WTC11 (cell line): ENCODE measurements around the gene CD300H. TPM values are rescaled to one million over a fixed set of nuclear protein-coding genes. Genes with fewer than 3 reads are reported as not detected.

Experiments
- ATAC-seq: fragments of 200-7000 bp; cut with Tn5 transposase; 2 replicates; pipeline ENCODE4 v1.10.0; 2021; ENCODE audit warnings: mild to moderate bottlenecking, moderate library complexity
- CTCF ChIA-PET: fragments of 300-600 bp; sonication (Branson Sonifier 250); formaldehyde crosslinking; loops from one replicate; lab custom pipeline; 2021; ENCODE audit warnings: antibody characterized with exemption; lab: Charles Lee
- POLR2A ChIA-PET: fragments of 350-600 bp; sonication (Branson Sonifier 250); formaldehyde crosslinking; loops from one replicate; lab custom pipeline; 2021; ENCODE audit warnings: antibody characterized with exemption; lab: Charles Lee
- DNase-seq: peaks from one replicate; pipeline ENCODE4 v3.0.0; 2021; ENCODE audit warnings: low spot score
- H3K27ac Mint-ChIP-seq: 2 replicates; pipeline ENCODE4 v1.8.0; 2021; ENCODE audit warnings: mixed read lengths
- H3K27me3 Mint-ChIP-seq: 2 replicates; pipeline ENCODE4 v1.8.0; 2021; ENCODE audit warnings: low read depth, mild to moderate bottlenecking, moderate library complexity, mixed read lengths
- H3K36me3 Mint-ChIP-seq: 2 replicates; pipeline ENCODE4 v1.8.0; 2021; ENCODE audit warnings: mixed read lengths
- H3K4me1 Mint-ChIP-seq: 2 replicates; pipeline ENCODE4 v1.8.0; 2022; ENCODE audit warnings: mixed read lengths
- H3K4me3 Mint-ChIP-seq: 2 replicates; pipeline ENCODE4 v1.8.0; 2021; ENCODE audit warnings: mild to moderate bottlenecking, moderate library complexity, mixed read lengths
- H3K9me3 Mint-ChIP-seq: 2 replicates; pipeline ENCODE4 v1.8.0; 2021; ENCODE audit warnings: mixed read lengths
- CREB1 ChIP-seq: sonication (generic); formaldehyde crosslinking; IDR thresholded peaks from 2 replicates; pipeline ENCODE4 v1.8.0; 2023; ENCODE audit warnings: mild to moderate bottlenecking, missing genetic modification reagents
- ETV6 ChIP-seq: sonication (generic); formaldehyde crosslinking; IDR thresholded peaks from 2 replicates; pipeline ENCODE4 v1.8.1; 2022; ENCODE audit warnings: mild to moderate bottlenecking, missing genetic modification reagents
- FOXJ3 ChIP-seq: sonication (generic); formaldehyde crosslinking; IDR thresholded peaks from 2 replicates; pipeline ENCODE4 v1.9.0; 2021; ENCODE audit warnings: missing genetic modification reagents, mild to moderate bottlenecking, borderline replicate concordance
- FOXK1 ChIP-seq: sonication (generic); formaldehyde crosslinking; IDR thresholded peaks from 2 replicates; pipeline ENCODE4 v1.8.0; 2022; ENCODE audit warnings: mild to moderate bottlenecking, moderate library complexity, missing genetic modification reagents
- HMGA2 ChIP-seq: fragments of 250-450 bp; sonication (Bioruptor Pico); IDR thresholded peaks from 2 replicates; pipeline ENCODE4 v1.4.0; 2021; ENCODE audit warnings: mild to moderate bottlenecking, moderate library complexity
- HMGXB4 ChIP-seq: sonication (generic); formaldehyde crosslinking; IDR thresholded peaks from 2 replicates; pipeline ENCODE4 v1.8.1; 2023; ENCODE audit warnings: mild to moderate bottlenecking, moderate library complexity, missing genetic modification reagents
- MYBL2 ChIP-seq: sonication (generic); formaldehyde crosslinking; IDR thresholded peaks from 2 replicates; pipeline ENCODE4 v1.8.1; 2023; ENCODE audit warnings: mild to moderate bottlenecking, moderate library complexity, missing genetic modification reagents
- OVOL2 ChIP-seq: fragments of 250-450 bp; sonication (Bioruptor Pico); IDR thresholded peaks from 2 replicates; pipeline ENCODE4 v1.9.0; 2021; ENCODE audit warnings: mild to moderate bottlenecking, borderline replicate concordance
- USF1 ChIP-seq: sonication (generic); formaldehyde crosslinking; IDR thresholded peaks from 2 replicates; pipeline ENCODE4 v1.8.0; 2022; ENCODE audit warnings: mild to moderate bottlenecking, missing genetic modification reagents
- ZNF232 ChIP-seq: sonication (generic); formaldehyde crosslinking; IDR thresholded peaks from 2 replicates; pipeline ENCODE4 v1.8.0; 2022; ENCODE audit warnings: mild to moderate bottlenecking, missing genetic modification reagents
- ZNF396 ChIP-seq: fragments of 250-450 bp; sonication (Bioruptor Pico); IDR thresholded peaks from 2 replicates; pipeline ENCODE4 v1.8.0; 2021; ENCODE audit warnings: mild to moderate bottlenecking, moderate library complexity, borderline replicate concordance
- ZNF423 ChIP-seq: fragments of 250-450 bp; sonication (Bioruptor Pico); IDR thresholded peaks from 2 replicates; pipeline ENCODE4 v2.1.2; 2022; ENCODE audit warnings: mild to moderate bottlenecking, moderate library complexity
- total RNA-seq: library from RNA; stranded (reverse); gene quantifications from 3 replicates; pipeline ENCODE4 v1.2.3, GENCODE V29; 2021
- TF ChIP-seq, protein P1 (sequence below): sonication (generic); formaldehyde crosslinking; IDR thresholded peaks from 2 replicates; pipeline ENCODE4 v1.8.1; 2023; ENCODE audit warnings: mild to moderate bottlenecking, missing genetic modification reagents, moderate library complexity
- TF ChIP-seq, protein P2 (sequence below): sonication (generic); formaldehyde crosslinking; conservative IDR thresholded peaks from 2 replicates; pipeline ENCODE4 v1.8.1; 2022; ENCODE audit warnings: mild to moderate bottlenecking, missing genetic modification reagents
- TF ChIP-seq, protein P3 (sequence below): sonication (generic); formaldehyde crosslinking; IDR thresholded peaks from 2 replicates; pipeline ENCODE4 v1.8.0; 2023; ENCODE audit warnings: missing genetic modification reagents
- TF ChIP-seq, protein P4 (sequence below): sonication (generic); formaldehyde crosslinking; IDR thresholded peaks from 2 replicates; pipeline ENCODE4 v1.8.1; 2022; ENCODE audit warnings: missing genetic modification reagents, borderline replicate concordance
- TF ChIP-seq, protein P5 (sequence below): sonication (generic); formaldehyde crosslinking; IDR thresholded peaks from 2 replicates; pipeline ENCODE4 v1.8.0; 2022; ENCODE audit warnings: missing genetic modification reagents
- TF ChIP-seq, protein P6 (sequence below): sonication (generic); formaldehyde crosslinking; IDR thresholded peaks from 2 replicates; pipeline ENCODE4 v1.8.0; 2022; ENCODE audit warnings: mild to moderate bottlenecking, missing genetic modification reagents

CD300H gene
- total RNA-seq, 1 experiment from 2014 or later: not detected

DNA sequence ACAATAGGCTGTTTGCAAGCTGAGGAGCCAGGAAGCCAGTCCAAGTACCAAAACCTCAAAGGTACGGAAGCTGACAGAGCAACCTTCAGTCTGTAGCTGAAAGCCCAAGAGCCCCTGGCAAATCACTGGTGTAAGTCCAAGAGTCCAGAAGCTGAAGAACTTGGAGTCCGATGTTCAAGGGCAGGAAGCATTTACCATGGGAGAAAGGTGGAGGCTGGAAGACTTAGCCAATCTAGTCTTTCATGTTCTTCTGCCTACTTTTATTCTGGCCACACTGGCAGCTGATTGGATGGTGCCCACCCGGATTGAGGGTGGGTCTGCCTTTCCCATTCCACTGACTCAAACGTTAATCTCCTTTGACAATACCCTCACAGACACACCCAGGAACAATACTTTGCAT lies 51.4 kb downstream of the CD300H start (continued):
- TF ChIP-seq HMGA2 (CRISPR knock-in tag): no peak
- TF ChIP-seq, protein P1, sequence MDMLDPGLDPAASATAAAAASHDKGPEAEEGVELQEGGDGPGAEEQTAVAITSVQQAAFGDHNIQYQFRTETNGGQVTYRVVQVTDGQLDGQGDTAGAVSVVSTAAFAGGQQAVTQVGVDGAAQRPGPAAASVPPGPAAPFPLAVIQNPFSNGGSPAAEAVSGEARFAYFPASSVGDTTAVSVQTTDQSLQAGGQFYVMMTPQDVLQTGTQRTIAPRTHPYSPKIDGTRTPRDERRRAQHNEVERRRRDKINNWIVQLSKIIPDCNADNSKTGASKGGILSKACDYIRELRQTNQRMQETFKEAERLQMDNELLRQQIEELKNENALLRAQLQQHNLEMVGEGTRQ (CRISPR knock-in tag): no peak
- TF ChIP-seq, all 79 proteins: peak for 0

DNA sequence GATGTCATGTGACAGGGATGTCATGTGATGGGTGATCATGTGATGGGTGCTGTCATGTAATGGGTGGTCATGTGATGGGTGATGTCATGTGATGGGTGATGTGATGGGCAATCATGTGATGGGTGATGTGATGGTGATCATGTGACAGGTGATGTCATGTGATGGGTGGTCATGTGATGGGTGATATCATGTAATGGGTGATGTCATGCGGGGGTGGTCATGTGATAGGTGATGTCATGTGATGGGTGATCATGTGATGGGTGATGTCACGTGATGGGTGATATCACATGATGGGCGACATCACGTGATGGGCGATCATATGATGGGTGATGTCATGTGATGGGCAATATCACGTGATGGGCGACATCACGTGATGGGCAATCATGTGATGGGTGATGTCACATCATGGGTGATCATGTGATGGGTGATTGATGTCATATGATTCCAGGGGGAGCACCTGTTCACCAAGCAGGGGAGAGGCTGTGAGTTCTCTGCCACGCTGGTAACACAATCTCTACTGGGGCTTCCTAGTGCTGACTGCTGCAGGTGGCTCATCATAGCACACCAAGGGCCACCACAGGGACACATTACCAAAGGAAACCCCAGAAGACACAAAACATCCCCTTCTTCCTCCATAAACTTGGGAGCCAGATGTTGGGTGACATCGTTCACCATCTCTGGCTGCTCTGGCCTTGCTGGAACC lies 52.5 kb downstream of the CD300H start:
- no peak for ATAC-seq
- TF ChIP-seq, protein P2, sequence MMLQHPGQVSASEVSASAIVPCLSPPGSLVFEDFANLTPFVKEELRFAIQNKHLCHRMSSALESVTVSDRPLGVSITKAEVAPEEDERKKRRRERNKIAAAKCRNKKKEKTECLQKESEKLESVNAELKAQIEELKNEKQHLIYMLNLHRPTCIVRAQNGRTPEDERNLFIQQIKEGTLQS (CRISPR knock-in tag): peak; percentile 79; the same call in 1 of the 2 replicates
- TF ChIP-seq, protein P3, sequence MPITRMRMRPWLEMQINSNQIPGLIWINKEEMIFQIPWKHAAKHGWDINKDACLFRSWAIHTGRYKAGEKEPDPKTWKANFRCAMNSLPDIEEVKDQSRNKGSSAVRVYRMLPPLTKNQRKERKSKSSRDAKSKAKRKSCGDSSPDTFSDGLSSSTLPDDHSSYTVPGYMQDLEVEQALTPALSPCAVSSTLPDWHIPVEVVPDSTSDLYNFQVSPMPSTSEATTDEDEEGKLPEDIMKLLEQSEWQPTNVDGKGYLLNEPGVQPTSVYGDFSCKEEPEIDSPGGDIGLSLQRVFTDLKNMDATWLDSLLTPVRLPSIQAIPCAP: no peak
- TF ChIP-seq FOXJ3 (CRISPR knock-in tag): no peak
- no peak for TF ChIP-seq CREB1 (CRISPR knock-in tag)
- TF ChIP-seq ZNF232 (CRISPR knock-in tag): no peak
- TF ChIP-seq, protein P4, sequence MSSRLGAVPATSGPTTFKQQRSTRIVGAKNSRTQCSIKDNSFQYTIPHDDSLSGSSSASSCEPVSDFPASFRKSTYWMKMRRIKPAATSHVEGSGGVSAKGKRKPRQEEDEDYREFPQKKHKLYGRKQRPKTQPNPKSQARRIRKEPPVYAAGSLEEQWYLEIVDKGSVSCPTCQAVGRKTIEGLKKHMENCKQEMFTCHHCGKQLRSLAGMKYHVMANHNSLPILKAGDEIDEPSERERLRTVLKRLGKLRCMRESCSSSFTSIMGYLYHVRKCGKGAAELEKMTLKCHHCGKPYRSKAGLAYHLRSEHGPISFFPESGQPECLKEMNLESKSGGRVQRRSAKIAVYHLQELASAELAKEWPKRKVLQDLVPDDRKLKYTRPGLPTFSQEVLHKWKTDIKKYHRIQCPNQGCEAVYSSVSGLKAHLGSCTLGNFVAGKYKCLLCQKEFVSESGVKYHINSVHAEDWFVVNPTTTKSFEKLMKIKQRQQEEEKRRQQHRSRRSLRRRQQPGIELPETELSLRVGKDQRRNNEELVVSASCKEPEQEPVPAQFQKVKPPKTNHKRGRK (CRISPR knock-in tag): no peak
- TF ChIP-seq, protein P1 (CRISPR knock-in tag): peak; percentile 85
- TF ChIP-seq USF1 (CRISPR knock-in tag): peak; percentile 82
- TF ChIP-seq FOXK1 (CRISPR knock-in tag): 0 out of 2 replicates have a peak, but pooled peaks have one; percentile 10
- TF ChIP-seq ETV6: no peak
- TF ChIP-seq ZNF396: no peak
- TF ChIP-seq HMGXB4 (CRISPR knock-in tag): no peak
- Mint-ChIP-seq H3K27me3 (peaks cover 31% of the 10 kb centered on the region), H3K27ac (peak overlapping the region; percentile 94), H3K4me1 (no peaks in the 10 kb centered on the region), H3K9me3 (peaks cover 51% of the 10 kb centered on the region), H3K4me3 (no peak overlapping the region), H3K36me3 (peaks cover 19% of the 10 kb centered on the region)
- no peak for DNase-seq
- ChIA-PET POLR2A (no interaction called here), CTCF (no interaction called here)

DNA sequence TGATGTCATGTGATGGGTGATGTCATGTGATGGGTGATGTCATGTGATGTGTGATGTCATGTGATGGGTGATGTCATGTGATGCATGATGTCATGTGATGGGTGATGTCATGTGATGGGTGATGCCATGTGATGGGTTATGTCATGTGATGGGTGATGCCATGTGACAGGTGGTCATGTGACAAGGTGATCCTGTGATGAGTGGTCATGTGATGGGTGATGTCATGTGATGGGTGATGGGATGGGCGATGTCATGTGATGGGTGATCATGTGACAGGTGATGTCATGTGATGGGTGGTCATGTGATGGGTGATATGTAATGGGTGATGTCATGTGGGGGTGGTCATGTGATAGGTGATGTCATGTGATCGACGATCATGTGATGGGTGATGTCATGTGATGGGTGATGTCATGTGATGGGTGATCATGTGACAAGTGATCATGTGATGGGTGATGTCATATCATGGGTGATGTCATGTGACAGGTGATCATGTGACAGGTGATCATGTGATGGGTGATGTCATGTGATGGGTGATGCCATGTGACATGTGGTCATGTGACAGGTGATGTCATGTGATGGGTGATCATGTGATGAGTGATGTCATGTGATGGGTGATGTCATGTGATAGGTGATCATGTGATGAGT lies 53.2 kb downstream of the CD300H start:
- ATAC-seq (no peak), DNase-seq (no peak)
- Mint-ChIP-seq H3K4me1 (no peaks in the 10 kb centered on the region), H3K9me3 (peaks cover 46% of the 10 kb centered on the region), H3K4me3 (no peak overlapping the region), H3K27me3 (peaks cover 30% of the 10 kb centered on the region), H3K27ac (peak overlapping the region; percentile 94), H3K36me3 (peaks cover 19% of the 10 kb centered on the region)
- CTCF ChIA-PET: interaction anchor here (1.0 kb wide), 1 partner anchor 135 kb away, joined by 3 read pairs; no protein-coding TSS in a partner anchor
- POLR2A ChIA-PET: no interaction called here
- TF ChIP-seq USF1 (CRISPR knock-in tag) (peak; percentile 93), OVOL2 (CRISPR knock-in tag) (no peak), ZNF423 (CRISPR knock-in tag) (no peak), MYBL2 (CRISPR knock-in tag) (no peak)
- TF ChIP-seq, protein P5, sequence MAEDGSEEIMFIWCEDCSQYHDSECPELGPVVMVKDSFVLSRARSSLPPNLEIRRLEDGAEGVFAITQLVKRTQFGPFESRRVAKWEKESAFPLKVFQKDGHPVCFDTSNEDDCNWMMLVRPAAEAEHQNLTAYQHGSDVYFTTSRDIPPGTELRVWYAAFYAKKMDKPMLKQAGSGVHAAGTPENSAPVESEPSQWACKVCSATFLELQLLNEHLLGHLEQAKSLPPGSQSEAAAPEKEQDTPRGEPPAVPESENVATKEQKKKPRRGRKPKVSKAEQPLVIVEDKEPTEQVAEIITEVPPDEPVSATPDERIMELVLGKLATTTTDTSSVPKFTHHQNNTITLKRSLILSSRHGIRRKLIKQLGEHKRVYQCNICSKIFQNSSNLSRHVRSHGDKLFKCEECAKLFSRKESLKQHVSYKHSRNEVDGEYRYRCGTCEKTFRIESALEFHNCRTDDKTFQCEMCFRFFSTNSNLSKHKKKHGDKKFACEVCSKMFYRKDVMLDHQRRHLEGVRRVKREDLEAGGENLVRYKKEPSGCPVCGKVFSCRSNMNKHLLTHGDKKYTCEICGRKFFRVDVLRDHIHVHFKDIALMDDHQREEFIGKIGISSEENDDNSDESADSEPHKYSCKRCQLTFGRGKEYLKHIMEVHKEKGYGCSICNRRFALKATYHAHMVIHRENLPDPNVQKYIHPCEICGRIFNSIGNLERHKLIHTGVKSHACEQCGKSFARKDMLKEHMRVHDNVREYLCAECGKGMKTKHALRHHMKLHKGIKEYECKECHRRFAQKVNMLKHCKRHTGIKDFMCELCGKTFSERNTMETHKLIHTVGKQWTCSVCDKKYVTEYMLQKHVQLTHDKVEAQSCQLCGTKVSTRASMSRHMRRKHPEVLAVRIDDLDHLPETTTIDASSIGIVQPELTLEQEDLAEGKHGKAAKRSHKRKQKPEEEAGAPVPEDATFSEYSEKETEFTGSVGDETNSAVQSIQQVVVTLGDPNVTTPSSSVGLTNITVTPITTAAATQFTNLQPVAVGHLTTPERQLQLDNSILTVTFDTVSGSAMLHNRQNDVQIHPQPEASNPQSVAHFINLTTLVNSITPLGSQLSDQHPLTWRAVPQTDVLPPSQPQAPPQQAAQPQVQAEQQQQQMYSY: no peak; the same call in 1 of the 2 replicates
- TF ChIP-seq, protein P3: no peak
- TF ChIP-seq, protein P6, sequence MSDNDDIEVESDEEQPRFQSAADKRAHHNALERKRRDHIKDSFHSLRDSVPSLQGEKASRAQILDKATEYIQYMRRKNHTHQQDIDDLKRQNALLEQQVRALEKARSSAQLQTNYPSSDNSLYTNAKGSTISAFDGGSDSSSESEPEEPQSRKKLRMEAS (CRISPR knock-in tag): no peak
